ENCODE data around the gene SYNJ2.

SYNJ2 gene

GRCh38 chr6:157982102-157982562 lies 469 bp downstream of the SYNJ2 start:
- DNase-seq = peak; percentile 65

GRCh38 chr6:157982563-157983405 lies 1.1 kb downstream of the SYNJ2 start:
- DNase-seq = no peak

DNA sequence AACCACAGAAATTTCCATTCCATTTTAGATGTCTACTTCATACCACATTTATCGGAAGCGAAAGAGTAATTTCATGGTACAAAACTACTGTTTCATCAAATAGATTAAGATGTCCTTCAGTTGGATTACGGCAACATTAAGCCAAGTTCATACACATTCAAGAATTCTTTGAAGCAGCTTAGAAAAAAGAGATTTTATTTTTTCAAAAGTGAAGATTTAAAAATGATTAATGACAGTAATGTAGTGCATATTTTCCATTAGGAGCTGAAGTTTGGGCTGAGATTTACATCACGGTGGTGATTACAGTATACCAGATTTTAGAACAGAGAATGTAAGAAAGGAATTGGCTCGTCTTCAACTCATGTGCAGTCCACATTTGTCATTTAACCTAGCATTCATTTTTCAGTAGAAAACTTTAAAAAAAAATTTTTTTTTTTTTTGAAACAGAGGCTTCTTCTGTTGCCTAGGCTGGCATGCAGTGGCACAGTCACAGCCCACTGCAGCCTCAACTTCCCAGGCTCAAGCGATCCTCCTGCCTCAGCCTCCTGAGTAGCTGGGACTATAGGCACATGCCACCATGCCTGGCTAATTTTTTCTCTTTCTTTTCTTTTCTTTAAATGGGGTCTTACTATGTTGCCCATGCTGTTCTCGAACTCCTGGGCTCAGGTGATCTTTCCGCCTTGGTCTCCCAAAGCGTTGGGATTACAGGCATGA lies 1.9 kb downstream of the SYNJ2 start:
- DNase-seq = no peak

- DNase-seq = no peak
Observed at GRCh38 chr6:157984128-157984527, 2.5 kb downstream of the SYNJ2 start.

- no peak for DNase-seq
Observed at GRCh38 chr6:157984686-157985225, 3.1 kb downstream of the SYNJ2 start.

DNA sequence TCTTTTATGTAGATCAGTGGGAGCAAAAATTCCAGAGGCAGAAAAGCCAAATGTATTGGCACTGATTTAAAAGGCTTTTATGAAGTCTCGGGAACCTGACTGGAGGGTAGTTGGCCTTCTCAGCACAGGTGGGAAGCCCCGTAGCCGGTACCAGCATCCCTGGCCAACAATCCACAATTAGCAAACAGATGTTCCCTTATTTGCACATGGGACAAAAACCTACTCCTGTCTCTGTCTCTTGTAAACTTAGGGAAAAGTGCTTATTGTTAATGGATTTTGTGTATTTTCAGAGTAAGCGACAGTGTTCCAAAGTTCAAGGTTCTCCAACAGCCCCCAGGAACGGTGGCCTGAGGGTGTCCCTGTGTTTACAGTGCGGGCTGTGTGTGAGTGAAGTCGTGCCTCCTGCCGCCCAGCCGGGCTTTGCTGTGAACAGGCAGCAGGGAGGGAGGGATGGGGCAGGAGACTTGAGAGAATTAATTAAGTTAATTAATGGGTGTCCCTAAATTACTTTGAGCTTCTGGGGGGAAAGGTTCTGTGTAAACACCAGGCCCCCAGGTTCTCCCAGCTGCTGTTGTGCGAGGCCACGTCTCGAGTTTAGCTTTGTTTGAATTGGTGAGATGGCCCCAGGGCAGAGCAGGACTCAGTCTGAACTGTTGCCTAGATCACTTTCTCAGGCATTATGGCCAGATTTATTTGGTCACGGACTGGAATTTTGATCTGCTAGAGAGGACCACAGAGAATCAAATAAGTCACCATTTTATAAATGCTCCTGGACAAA lies 3.9 kb downstream of the SYNJ2 start:
- no peak for DNase-seq

- DNase-seq = no peak
Observed at GRCh38 chr6:157987788-157988699, 6.4 kb downstream of the SYNJ2 start.

DNA sequence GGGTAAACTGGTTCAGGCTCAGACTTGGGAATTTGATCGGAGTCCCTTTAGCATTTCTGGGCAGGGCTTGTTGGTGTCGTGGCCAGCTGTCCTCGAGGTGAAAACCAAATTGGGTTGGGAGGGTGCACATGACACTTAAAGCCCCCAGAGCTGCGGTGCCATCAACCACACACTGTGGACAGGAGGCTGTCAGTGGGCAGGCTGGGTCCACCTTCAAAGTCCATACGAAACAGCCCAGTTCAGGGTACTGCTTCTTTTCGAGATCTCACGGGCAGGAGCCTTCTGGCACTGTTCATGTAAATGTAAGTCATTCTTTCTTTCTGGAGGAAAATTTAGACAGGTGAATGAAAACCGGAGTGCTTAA lies 7.0 kb downstream of the SYNJ2 start:
- no peak for DNase-seq

- DNase-seq = no peak
Observed at GRCh38 chr6:157989541-157990289, 8.1 kb downstream of the SYNJ2 start.

- no peak for DNase-seq
Observed at GRCh38 chr6:157990321-157991066, 8.8 kb downstream of the SYNJ2 start.

- no peak for DNase-seq
Observed at GRCh38 chr6:157991067-157991432, 9.4 kb downstream of the SYNJ2 start.

DNA sequence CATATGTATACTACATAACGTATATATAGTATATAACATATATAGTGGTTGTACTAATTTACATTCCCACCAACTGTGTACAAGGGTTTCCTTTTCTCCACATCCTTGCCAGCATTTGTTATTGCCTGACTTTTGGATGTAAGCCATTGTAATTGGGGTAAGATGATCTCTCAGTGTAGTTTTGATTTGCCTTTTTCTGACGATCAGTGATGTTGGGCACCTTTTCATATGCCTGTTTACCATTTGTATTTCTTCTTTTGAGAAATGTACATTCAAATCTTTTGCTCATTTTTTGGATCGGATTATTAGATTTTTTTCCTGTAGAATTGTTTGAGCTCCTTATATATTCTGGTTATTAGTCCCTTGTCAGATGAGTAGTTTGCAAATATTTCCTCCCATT lies 11.4 kb downstream of the SYNJ2 start:
- DNase-seq = no peak

DNA sequence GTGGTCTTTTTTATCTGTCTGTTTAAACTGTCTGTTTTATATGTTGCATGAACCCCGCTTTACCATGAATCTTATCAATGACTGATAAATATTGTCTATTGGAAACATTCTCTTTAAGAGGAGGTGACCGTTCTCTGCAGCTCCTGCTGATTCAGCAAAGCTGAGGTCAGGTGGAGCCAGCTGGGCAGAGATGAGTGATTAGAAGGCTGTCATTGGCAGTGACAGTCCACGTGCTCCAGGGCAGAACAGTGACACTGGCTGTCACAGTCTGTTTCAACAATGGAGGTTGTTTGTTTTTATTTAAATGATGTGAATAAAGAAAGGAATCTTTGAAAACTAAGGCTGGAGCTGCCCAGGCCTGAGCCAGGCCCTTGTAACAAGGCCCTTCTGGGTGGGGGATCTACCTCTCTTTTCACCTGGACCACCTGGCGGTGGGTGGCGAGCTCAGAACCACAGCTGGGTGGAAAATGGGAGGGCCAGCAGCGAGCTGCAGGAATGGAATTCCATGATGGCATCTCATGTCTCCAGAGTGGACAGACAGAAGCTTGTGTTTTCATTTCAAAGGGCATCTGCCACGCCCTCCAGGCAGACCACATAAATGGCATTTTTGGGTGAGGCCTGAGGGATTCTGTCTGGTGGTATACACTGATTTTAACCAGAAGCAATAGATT lies 12.6 kb downstream of the SYNJ2 start:
- no peak for DNase-seq

GRCh38 chr6:157995458-157995857 lies 13.8 kb downstream of the SYNJ2 start:
- no peak for DNase-seq

DNA sequence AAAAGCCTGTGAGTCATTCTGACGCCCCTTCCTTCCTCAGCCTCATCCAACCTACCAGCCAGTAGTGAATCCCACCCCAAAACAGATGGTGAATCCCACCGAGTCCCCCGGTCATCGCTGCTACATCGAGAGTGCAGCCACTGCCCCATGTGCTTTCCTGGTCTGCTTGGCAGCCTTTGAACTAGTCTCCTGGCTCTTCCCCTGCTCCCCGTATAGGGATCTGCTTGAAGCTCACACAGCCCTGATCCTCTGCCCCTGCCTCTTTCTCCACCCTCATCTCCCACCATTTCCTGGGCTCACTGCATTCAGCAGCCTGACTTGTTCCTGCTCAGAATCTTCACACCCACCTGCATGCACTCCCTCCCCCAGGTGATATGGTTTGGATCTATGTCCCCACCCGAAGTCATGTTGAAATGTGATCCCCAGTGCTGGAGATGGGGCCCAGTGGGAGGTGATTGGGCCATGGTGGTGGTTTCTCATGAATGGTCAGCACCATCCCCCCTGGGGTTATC lies 14.6 kb downstream of the SYNJ2 start:
- DNase-seq = no peak

- no peak for DNase-seq
Observed at GRCh38 chr6:157996918-157997702, 15.4 kb downstream of the SYNJ2 start.

- no peak for DNase-seq
Observed at GRCh38 chr6:157997893-157998608, 16.4 kb downstream of the SYNJ2 start.

DNA sequence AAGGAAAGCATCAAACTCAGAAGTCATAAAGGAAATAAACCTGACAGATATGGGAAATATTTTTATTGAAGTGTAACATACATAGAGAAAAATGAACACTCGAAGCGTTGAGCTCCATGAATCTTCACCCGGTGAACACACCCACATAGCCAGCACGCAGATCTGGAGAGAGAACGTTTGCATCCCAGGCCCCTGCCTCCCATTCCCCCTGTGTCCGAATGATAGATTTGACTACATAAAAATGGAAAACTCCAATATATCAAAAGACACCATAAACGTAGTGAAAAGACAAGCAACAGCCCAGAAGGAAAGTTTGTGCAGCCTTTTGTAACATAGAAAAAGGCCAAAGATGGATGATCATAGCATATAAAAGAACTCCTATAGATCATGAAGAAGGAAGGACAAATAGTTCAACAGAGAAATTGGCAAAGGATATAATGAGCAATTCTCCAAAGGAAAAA lies 17.1 kb downstream of the SYNJ2 start:
- DNase-seq = no peak
